Esophagus squamous epithelium (tissue), 5 donors: ENCODE results near the gene GJA5. TPM values are rescaled to one million over a fixed set of nuclear protein-coding genes. Genes with fewer than 3 reads are reported as not detected.
"Not testable (repeated sequence)": the region's sequence is repeated elsewhere in the genome, so short reads cannot be mapped to it uniquely, and the experiment has no call there.

ENCODE experiments used
- DNase-seq: peaks from one replicate; lab custom pipeline; 2025; lab: John Stamatoyannopoulos, UW
- H3K27ac ChIP-seq, 4 donors: fragments of 200-600 bp; sonication (generic); one replicate each; pipeline ENCODE4 v1.5.1; 2016 to 2019; ENCODE audit warnings: mild to moderate bottlenecking in 1 of 4
- H3K27me3 ChIP-seq, 4 donors: fragments of 200-600 bp; sonication (generic); 1 replicate in 3 of 4; 2 replicates in 1 of 4; pipeline versions ENCODE4 v1.5.1 to v1.6.0; 2017 to 2021; ENCODE audit warnings: antibody characterized with exemption in 1 of 4
- H3K36me3 ChIP-seq, 3 donors: fragments of 200-600 bp; sonication (generic); one replicate each; pipeline ENCODE4 v1.5.1; 2016 to 2019
- H3K4me1 ChIP-seq, 3 donors: fragments of 200-600 bp; sonication (generic); one replicate each; pipeline ENCODE4 v1.5.1; 2017 to 2019
- H3K4me3 ChIP-seq, 4 donors: fragments of 200-600 bp; sonication (generic); 1 replicate in 3 of 4; 2 replicates in 1 of 4; pipeline ENCODE4 v1.5.1; 2016 to 2019; ENCODE audit warnings: mild to moderate bottlenecking in 2 of 4, moderate library complexity in 1 of 4
- H3K9me3 ChIP-seq, 3 donors: fragments of 200-600 bp; sonication (generic); one replicate each; pipeline ENCODE4 v1.5.1; 2016 to 2019
- POLR2A ChIP-seq, 4 donors: fragments of 450-650 bp; IDR thresholded peaks; one replicate each; pipeline ENCODE4 v1.6.1; 2017; ENCODE audit warnings: antibody characterized with exemption in 4 of 4, mild to moderate bottlenecking in 4 of 4, moderate library complexity in 3 of 4
- WGBS, 2 donors: methylation state at CpG; one replicate each; pipeline ENCODE4 v1.1.5; 2018; 5-methylcytosine and 5-hydroxymethylcytosine counted together
- intact Hi-C: fragments of 100-400 bp; cut with DNase I; formaldehyde crosslinking; loops from one replicate; pipeline ENCODE4 v1.15.0; 2022
- total RNA-seq, 4 donors: library from RNA; depleted of rRNA; stranded (reverse); fragments of >200 nt; gene quantifications; one replicate each; pipeline ENCODE4 v1.1.0, GENCODE V29; 2016
- TF ChIP-seq, protein P1 (sequence below), 6 experiments: fragments of 450-650 bp in 4 of 6; fragments of 200-600 bp in 2 of 6; sonication (generic) in 2 of 6; IDR thresholded peaks; one replicate each; pipeline ENCODE4 v1.5.1; 2016 to 2019; ENCODE audit warnings: antibody characterized with exemption in 6 of 6, mild to moderate bottlenecking in 4 of 6, moderate library complexity in 4 of 6
- donor health status: DM: yes; HTN: yes; CAD: no.

Gene GJA5
- total RNA-seq, 4 donors from 2014 or later, result 0.38 to 5.7 (median 3.2) TPM

DNA sequence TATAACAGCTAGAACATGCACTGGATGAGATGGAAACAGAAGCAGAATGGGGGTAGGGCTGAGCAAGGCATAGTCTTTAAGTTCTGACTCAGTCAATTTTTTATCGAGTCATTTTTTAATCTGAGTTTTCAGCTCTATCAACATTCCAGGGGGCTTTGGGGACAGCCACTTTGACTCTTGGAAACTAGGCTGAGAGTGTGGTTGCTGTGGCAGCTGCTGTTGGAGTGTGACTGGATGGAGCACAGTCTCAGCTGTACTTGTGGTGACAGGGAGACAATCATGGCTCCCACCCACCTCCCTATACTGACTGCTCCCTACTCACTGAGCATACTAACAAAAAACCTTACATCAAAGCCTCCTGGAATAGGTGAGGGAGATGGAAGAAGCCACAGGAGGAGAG, 25.0 kb downstream of the GJA5 start:
- Histone ChIP-seq H3K4me3 (no peak overlapping the region), H3K4me1 (no peaks in the 10 kb centered on the region), H3K27me3 (peaks cover 0 to 12% (median 0%) of the 10 kb centered on the region in 4 donors), H3K9me3 (no peaks in the 10 kb centered on the region), H3K27ac (no peak overlapping the region), H3K36me3 (no peaks in the 10 kb centered on the region)
- TF ChIP-seq, protein P1, sequence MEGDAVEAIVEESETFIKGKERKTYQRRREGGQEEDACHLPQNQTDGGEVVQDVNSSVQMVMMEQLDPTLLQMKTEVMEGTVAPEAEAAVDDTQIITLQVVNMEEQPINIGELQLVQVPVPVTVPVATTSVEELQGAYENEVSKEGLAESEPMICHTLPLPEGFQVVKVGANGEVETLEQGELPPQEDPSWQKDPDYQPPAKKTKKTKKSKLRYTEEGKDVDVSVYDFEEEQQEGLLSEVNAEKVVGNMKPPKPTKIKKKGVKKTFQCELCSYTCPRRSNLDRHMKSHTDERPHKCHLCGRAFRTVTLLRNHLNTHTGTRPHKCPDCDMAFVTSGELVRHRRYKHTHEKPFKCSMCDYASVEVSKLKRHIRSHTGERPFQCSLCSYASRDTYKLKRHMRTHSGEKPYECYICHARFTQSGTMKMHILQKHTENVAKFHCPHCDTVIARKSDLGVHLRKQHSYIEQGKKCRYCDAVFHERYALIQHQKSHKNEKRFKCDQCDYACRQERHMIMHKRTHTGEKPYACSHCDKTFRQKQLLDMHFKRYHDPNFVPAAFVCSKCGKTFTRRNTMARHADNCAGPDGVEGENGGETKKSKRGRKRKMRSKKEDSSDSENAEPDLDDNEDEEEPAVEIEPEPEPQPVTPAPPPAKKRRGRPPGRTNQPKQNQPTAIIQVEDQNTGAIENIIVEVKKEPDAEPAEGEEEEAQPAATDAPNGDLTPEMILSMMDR (IDR thresholded peaks at IDR 0.05), result no peak
- 100% methylated on average over 1 of the region's 1 CpG for WGBS, 2 donors
- intact Hi-C loops, result no loop called here
- no peak for DNase-seq

DNA sequence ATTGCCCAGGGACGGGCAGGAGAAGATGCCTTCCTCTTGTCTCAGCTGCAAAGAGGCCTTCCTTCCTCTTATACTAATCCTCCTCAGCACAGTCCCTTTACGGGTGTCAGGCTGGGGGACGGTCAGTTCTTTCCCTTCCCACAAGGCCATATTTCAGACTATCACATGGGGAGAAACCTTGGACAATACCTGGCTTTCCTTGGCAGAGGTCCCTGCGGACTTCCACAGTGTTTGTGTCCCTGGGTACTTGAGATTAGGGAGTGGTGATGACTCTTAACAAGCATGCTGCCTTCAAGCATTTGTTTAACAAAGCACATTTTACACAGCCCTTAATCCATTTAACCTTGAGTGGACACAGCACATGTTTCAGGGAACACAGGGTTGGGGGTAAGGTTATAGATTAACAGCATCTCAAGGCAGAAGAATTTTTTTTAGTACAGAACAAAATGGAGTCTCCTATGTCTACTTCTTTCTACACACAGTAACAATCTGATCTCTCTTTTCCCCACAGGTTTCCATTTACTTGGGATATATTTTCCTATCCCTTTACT, 26.0 kb downstream of the GJA5 start:
- H3K4me3 ChIP-seq, H3K4me1 ChIP-seq, H3K36me3 ChIP-seq, H3K9me3 ChIP-seq, intact Hi-C loops, DNase-seq, H3K27ac ChIP-seq: not testable (repeated sequence)
- H3K27me3 ChIP-seq, result peaks cover 0 to 12% (median 0%) of the 10 kb centered on the region in 4 donors
- 84 to 85% methylated on average over 4 of the region's 4 CpGs for WGBS, 2 donors

DNA sequence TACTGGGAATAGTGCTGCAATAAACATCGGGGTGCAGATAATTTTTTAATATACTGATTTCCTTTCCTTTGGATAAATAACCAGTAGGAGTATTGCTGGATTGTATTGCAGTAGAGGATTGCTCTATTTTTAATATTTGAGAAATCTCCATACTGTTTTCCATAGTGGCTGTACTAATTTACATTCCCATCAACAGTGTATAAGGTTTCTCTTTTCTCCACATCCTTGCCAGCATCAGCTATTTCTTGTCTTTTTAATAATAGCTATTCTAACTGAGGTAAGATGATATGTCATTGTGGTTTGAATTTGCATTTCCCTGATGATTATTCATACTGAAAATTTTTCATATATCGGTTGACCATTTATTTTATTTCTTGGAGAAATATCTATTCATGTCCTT, 31.1 kb downstream of the GJA5 start:
- H3K27ac ChIP-seq, result no peak overlapping the region
- H3K9me3 ChIP-seq, result no peaks in the 10 kb centered on the region
- TF ChIP-seq, protein P1 (IDR thresholded peaks at IDR 0.05), result no peak
- TF ChIP-seq POLR2A (IDR thresholded peaks at IDR 0.05), result no peak

DNA sequence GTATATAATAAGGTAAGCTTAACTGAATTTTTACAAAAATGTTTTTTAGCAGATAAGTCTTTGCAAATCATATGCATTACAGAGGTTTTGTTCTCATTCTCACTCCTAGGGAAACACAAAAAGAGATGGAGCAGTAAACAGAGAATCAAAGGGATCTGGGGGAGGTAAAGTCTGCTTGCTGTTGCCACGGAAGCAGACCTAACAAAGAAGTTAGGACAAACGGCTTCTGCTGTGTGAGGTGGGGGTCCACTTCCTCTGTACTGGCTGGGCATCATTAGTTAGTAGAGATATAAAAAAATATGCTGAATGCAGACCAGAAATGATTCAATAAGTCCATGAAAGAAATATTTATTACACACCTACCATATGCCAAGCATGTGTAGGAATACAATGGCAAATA, 34.2 kb downstream of the GJA5 start:
- WGBS, 2 donors, result 44 to 62% methylated on average over 2 of the region's 2 CpGs
- intact Hi-C loops, result no loop called here

More for the DNA sequence above, 31.1 kb downstream of the GJA5 start:
- intact Hi-C loops, result no loop called here
- no peak for DNase-seq
- Histone ChIP-seq H3K36me3 (no peaks in the 10 kb centered on the region), H3K4me1 (no peaks in the 10 kb centered on the region), H3K27me3 (peaks cover 0 to 12% (median 0%) of the 10 kb centered on the region in 4 donors), H3K4me3 (no peak overlapping the region)
- 88 to 90% methylated on average over 2 of the region's 2 CpGs for WGBS, 2 donors

DNA sequence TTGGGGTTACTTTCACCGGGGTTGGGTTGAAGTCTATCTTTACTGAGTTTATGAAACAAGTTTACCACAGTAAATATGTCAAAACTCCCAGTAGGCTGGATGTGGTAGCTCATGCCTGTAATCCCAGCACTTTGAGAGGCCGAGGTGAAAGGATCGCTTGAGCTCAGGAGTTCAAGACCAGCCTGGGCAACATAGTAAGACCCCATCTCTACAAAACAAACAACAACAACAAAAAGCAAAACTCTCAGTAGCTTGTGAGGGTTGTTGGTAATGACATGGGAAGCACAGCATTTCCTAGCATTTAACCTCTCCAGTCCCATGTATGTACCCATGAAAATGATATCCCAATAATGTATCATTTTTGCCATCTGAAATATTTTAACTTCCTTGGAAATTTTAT, 34.7 kb downstream of the GJA5 start:
- no peak overlapping the region for H3K4me3 ChIP-seq
- no peak for TF ChIP-seq POLR2A (IDR thresholded peaks at IDR 0.05)
- TF ChIP-seq, protein P1 (IDR thresholded peaks at IDR 0.05), result no peak
- H3K4me1 ChIP-seq, result peaks cover 0 to 15% (median 3%) of the 10 kb centered on the region in 3 donors
- 63 to 70% methylated on average over 2 to 3 of the region's 3 CpGs for WGBS, 2 donors
- H3K9me3 ChIP-seq, result no peaks in the 10 kb centered on the region
- DNase-seq, result no peak
- no peaks in the 10 kb centered on the region for H3K36me3 ChIP-seq
- peaks cover 0 to 22% (median 0%) of the 10 kb centered on the region in 4 donors for H3K27me3 ChIP-seq
- intact Hi-C loops, result no loop called here
- no peak overlapping the region for H3K27ac ChIP-seq

More for the DNA sequence above, 34.2 kb downstream of the GJA5 start:
- no peak for DNase-seq
- Histone ChIP-seq H3K27me3 (peaks cover 0 to 23% (median 0%) of the 10 kb centered on the region in 4 donors), H3K4me1 (peaks cover 0 to 11% (median 3%) of the 10 kb centered on the region in 3 donors), H3K4me3 (no peak overlapping the region), H3K9me3 (no peaks in the 10 kb centered on the region), H3K36me3 (no peaks in the 10 kb centered on the region), H3K27ac (no peak overlapping the region)
- no peak for TF ChIP-seq POLR2A (IDR thresholded peaks at IDR 0.05)
- TF ChIP-seq, protein P1 (IDR thresholded peaks at IDR 0.05), result no peak
